ENCODE results near the gene FUBP3.

Gene FUBP3

DNA sequence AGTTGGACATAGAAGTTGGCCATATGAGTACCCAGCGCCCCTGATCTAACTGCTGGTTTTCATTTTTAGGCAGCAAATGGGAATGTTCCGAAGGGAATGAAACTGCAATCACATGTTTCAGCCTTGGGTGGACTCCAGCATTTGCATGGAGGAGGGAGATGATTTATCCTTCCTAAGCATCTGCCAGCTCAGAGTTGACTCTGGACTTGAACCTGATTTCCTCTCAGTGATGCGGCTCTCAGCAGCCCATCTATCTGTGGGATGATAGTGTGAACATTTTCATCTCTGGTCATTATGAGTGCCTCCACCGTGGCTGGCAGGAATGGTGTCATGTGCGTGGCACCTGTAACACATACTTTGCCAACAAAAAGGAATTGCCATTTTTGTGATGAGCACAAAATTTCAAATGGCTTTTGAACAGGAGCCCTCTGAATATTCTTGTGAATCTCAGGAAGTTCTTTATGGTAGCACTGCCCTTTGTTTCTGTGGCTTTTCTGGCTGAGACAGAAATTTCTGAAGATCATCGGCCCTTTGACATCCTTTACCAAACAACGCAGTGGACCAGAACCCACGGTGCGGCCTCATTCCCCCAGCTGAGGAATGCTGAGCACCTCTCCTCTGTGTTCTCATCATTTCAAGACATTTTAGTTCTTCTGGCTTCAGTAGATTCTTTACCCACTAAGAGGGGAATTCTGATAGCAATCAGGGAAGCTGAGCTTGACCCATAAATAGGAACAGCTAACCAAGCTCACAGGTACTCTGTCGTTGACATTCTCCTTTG lies 28.5 kb downstream of the FUBP3 start:
- no peak for DNase-seq (ENCODE audit: low spot score)

- no peak for DNase-seq (ENCODE audit: low spot score)
These were observed 29.3 kb downstream of the FUBP3 start for GRCh38 chr9:130608554-130609134.

GRCh38 chr9:130609163-130609562 lies 29.8 kb downstream of the FUBP3 start:
- no peak for DNase-seq (ENCODE audit: low spot score)

DNA sequence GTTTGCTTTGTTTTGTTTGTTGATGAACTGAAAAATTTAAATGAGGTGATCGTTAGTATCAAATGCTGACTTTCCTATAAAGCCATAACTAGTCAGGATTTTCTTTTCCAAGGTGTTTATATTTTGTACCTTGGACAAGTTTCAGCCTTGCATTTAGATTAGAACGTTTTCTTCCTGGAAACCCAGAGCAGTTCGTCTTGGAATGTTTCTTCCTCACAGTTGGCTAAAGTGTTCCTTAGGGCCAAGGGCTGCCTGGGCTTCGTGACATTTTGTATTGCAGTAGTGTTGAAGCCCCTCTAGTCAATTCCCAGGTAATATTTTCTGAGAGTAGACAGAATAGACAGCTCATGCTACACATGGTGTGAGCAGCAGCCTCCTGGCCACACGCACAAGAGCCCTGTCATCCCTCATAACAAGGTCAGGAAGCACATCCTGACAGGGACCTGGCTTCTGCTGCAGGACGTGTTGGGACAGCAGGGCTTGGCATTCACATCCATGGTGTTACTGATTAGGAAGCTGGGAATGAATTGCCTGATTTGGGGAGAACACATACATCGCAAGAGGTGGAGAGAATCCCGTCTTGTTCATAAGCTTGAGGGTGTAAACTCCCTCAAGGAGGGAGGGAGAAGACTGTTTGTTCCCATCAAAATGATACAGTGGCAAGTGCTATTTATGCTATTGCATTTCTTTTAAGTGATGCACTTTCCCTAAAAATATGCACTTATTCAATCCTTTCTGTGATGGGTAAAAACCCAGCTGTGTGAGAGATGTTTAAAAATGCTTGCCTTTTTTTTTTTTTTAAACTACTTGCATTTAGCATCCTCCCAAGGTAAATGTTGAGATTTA lies 31.7 kb downstream of the FUBP3 start:
- no peak for DNase-seq (ENCODE audit: low spot score)

DNA sequence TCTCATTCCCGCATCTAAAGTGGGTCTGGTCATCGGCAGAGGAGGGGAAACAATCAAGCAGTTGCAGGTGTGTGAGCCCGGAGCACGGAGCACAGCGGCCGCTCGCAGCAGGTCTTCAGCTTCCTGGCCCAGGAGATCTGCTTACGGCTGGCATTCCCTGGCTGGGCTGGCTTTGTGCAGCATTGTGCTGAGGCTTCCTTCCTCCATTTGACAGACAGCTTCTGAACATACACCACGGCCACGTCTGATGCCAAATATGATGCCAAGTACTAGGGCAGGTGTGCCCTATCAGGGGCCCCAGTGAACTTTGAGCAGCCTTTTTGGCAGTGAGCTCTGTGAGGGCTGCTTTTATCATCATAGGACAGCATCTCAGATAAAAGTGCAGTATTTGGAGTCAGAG lies 37.1 kb downstream of the FUBP3 start:
- DNase-seq (ENCODE audit: low spot score) = peak; percentile 17

DNA sequence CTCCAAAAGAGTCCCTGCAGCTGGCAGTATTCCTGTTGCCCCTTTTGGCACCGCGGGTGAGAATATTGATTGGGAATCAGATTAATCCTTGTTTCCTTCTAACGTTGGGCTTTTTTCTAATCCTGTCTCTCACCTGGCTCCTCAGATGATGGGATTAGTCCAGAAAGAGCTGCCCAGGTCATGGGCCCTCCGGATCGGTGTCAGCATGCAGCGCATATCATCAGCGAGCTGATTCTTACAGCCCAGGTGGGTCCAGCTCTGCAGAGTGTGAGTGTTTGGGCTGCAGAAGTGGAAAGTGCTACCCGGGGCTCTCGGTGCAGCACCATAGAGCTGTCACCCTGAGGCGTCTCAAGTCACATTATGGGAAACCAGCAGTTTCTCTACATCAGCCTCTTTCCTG lies 44.1 kb downstream of the FUBP3 start:
- no peak for DNase-seq (ENCODE audit: low spot score)

DNA sequence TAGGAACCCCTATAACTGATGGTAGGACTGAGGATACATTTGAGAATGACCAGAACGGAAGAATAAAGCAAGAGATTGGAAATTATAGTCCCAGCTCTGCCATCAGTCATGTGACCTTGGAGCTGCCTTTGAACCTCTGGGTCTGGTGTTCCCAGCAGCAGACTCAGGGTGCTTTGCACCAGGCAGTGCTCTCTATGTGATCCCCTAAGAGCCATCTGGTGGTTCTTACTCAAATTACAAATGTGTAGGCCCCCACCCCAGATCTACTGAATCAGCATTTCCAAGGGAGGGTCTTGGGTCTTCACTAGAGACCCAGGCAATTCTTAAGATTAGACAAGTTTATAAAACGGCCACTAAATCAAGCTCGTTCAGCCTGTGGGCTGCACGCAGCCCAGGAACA lies 44.8 kb downstream of the FUBP3 start:
- no peak for DNase-seq (ENCODE audit: low spot score)

GRCh38 chr9:130626249-130626996 lies 47.0 kb downstream of the FUBP3 start:
- peak; percentile 16 for DNase-seq (ENCODE audit: low spot score)

DNA sequence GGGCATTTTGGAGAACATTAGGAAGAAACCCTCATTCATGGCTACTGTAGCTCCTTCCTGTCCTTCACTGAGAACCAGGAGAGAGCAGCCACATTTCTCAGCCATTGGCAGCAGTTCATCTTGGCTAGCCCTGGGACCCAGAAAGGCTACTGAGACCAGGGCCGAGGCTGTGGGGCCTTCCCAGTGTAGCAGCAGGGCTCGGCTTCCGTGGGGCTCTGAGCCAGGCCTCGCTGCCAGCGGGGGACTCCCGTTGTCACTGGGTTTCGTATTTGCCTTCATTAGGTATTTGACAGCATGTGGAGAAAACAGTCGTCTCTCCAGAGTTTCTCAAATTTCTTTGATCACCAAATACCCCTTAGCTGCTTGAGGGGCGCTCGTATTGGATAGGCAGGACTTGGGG lies 47.7 kb downstream of the FUBP3 start:
- DNase-seq (ENCODE audit: low spot score) = no peak

DNA sequence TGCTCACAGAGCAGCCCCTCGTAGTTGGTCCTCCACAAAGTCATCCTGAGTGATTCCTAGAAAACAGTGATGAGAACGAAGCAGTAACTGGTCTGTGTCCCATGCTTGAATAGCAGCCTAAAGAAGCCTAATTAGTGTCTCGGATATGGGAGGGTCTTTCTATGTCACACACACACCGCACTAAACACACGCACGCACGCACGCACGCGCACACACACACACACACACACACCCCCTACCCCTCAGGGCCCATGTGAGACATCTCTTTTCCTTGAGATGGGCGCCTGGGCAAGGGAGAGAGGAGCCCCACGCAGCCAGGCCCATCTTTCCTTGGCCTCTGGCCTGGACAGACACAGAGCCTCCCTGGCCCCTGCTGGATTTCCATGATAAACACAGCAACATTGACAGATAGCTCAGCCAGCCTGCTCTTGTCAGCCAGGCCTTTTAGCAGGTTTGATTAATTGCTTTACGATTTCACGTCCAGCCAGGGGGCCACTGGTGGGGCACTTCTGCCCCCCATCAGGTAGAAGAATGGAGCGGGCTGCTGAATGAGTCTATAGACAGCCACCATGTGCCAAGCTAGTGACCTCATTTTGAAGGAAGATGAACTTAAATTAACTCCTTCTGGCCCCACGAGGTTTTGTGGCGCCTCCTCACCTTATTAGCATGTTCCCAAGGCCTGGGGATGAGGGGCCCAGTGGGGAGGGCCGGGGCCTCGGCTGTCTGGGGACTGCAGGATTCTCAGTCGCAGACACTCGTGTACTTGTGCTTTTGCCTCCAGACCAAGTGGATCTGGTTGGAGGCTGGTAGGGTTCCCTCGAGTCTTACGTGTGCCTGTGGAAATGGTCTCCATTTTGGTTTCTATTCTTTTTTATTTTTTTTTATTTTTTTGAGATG lies 48.8 kb downstream of the FUBP3 start:
- no peak for DNase-seq (ENCODE audit: low spot score)

- no peak for DNase-seq (ENCODE audit: low spot score)
These were observed 50.2 kb downstream of the FUBP3 start for GRCh38 chr9:130629443-130630070.

DNA sequence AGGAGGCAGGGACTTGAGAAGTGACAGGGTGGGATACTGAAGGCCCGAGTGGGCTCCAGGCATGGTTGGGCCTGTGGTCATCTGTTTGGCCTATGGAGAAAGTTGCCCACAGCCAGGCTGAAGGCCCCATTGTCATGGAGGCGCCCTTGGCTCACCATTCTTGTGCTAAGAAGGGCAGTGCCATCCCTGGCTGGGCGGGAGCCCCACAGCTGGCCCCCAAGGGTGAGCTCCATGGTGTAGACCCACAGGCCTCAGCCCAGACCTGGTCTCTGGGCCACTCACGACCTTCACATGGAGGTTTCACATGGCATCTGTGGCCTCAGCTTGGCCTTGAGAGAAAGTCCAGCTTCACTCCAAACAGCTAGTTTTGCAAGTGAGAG lies 50.7 kb downstream of the FUBP3 start:
- no peak for DNase-seq (ENCODE audit: low spot score)

DNA sequence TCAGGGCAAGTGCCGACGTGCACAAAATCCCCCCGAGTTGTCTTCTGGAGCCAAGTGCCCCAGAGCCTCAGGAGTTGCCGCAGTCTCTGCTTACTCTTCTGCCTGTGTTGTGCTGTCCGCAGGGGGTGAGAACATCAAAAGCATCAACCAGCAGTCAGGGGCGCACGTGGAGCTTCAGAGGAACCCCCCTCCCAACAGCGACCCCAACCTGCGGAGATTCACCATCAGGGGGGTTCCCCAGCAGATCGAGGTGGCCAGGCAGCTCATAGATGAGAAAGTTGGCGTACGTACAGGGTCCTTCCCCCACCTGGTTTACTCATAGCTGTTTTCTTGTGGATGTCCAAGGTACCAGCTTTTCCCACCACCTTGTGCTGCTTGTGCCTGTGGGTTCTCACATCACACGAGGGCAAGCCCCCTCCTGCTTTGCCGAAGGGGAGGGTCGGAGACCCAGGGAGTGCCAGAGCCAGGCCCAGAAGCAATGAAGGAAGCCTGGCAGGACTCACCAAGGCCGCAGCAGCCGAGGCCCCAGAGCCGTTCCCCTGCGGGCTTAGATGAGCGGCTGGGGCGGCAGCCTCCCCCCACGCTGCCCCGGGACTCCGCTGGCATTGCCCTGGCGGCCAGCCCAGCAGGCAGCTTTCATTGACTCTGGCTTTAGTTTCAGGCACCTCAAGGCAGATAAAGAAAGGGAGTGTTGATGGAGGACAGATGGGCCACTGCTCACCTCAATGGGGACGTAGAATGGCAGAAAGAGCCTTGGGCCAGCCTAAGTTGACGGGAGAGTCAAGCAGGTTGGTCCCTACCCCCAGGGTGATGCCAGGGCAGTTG lies 51.3 kb downstream of the FUBP3 start:
- DNase-seq (ENCODE audit: low spot score) = no peak

GRCh38 chr9:130631331-130632080 lies 52.1 kb downstream of the FUBP3 start:
- DNase-seq (ENCODE audit: low spot score) = no peak

DNA sequence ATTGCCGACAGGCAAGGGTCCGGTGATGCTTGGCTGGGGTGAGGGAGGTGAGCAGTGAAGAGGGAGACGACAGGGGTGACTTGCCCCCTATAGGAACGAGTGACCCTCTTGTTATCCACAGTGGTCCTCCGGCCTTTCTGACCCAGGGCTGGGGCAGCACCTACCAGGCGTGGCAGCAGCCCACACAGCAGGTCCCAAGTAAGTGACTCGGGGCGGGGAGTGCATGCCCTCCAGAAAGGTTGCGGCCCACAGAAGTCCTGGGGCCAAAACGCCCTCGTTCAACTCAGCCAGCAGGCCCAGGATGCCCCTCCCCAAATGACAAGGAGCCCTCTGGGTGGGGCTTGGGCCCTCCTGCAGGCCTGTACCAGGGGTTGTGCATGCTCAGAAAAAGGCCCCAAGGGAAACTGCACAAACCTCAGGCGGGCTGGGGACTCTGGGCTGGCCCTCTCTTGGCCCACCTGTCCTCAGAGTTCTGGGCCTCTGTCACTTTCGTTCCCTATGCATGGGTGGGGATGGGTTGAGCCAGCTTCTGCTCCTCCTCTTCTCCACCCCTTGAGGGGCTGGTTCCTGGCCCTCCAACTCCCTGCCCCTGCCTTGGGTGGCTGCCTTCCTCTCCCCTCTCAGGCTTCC lies 52.8 kb downstream of the FUBP3 start:
- DNase-seq (ENCODE audit: low spot score) = no peak

DNA sequence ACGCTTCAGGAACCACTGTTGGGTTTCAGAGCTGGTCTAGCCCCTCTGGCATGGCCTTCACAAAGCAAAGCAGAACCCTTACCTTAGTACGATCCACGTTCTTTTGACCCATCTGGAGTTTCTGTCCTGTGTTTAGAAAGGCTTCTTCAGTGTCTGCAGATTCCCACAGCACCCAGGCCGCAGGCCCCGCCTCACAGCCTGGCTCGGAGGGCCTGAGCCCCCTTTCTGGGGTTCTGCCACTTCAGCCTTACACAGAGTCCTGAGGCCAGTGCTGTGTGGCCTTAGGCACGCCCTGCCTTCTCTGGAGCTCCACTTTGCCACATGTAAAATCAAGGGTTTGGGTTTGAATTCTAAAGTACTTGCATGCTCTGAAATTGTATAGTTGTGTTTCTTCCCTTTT lies 53.5 kb downstream of the FUBP3 start:
- DNase-seq (ENCODE audit: low spot score) = no peak

GRCh38 chr9:130633336-130634190 lies 54.2 kb downstream of the FUBP3 start:
- DNase-seq (ENCODE audit: low spot score) = no peak
